ENCODE data around the gene PLD1.

DNA sequence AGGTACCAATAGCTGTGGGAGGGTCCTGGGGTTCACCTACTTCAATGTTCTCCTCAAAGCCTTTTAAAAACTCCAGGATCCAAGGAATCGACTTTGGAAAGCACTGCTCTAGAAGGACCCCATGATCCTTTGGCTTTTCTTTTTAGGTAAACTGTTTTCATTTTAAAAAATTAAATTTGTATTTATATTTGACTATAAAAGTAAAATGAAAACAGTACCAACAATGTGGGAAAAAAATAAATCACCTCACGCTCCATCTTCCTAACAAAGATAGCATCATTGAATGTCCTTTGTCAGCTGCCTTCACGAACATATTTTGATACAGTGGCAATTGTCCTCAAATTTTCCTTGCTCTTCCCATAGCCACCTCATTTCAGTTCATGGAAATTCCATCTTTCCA is 127.5 kb downstream of the PLD1 start:
- no peak for TF ChIP-seq REST (IDR thresholded peaks at IDR 0.05; ENCODE audit: insufficient read depth in 1 of 2, low read depth in 2 of 2, low read length in 2 of 2)
- no peak for TF ChIP-seq POLR2AphosphoS5 (IDR thresholded peaks at IDR 0.05; ENCODE audit: low read depth, low read length)
